Stimulated activated CD8-positive, alpha-beta memory T cell treated with anti-CD3 and anti-CD28 coated beads, Interleukin-15, amount 100 ng/mL, for 48 hours (primary cell): ENCODE data around the gene DNLZ.
"Not testable (repeated sequence)": the region's sequence is repeated elsewhere in the genome, so short reads cannot be mapped to it uniquely, and the experiment has no call there.

Source experiments
- DNase-seq, 2 donors: peaks; one replicate each; pipeline ENCODE4 v3.0.0-alpha.2; 2020; ENCODE audit warnings: low read depth in 2 of 2

The DNLZ gene

DNA sequence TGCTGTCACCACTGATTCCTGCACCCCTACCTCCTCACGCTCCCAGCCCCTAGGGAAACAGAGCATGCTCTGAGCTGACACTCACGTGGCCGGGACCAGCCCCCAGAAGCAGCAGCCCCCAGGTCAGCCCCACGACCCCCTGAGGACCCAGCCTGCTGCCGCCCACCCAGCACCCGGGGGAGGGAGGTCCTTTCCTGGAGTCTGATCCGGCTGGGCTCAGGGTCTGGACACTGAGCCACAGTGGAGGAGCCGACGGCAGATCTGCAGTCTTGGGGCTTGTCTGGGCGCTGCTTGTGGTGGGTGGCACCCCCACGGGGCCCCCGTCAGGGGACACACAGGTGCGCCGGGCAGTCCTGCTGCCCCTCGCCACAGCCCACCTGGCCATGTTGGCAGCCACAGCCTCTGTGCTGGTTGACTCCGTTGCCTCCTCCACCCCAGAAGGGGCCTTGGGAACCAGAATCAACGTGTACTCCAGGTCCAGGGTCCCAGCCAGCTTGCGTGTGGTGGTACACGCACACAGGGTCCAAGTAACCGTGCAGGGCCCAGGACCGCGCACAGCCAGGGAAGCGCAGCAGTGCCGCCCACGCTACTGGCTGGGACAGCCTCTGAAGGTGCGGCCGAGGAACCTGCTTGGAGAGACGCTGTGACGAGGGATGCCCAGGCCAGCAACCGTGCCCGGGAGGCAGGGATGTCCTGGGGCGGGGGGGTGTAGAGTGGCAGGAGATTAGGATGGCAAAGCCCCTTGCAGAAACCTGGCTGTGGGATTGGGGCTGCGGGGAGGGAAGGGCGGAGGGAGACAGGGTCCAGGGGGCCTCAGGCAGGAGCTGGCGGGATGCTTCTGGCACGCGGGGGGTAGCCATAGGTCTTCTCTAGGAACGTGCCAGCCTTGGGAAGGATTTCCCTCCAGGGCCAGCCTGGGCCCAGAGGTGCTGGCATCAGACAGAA lies 3.5 kb downstream of the DNLZ start:
- no peak for DNase-seq

DNA sequence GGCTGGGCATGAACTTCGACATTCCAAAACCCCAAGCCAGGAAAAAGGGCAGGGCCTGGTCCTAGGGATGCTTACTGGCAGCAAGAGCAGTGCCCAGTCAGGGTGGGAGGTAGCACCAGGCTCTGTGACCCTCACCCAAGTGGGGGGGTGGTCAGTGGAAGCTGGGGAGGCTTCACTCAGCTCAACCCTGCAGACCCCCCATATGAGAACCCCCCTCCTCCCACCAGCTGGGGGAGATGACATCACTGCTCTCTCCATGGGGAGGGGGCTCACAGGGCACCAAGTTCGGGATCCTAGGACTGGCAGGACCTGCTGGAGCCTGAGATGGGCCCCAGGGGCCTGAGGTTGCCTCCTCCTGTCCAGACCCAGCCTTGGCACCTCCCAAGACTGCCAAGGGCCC lies 4.7 kb downstream of the DNLZ start:
- DNase-seq: no peak

DNA sequence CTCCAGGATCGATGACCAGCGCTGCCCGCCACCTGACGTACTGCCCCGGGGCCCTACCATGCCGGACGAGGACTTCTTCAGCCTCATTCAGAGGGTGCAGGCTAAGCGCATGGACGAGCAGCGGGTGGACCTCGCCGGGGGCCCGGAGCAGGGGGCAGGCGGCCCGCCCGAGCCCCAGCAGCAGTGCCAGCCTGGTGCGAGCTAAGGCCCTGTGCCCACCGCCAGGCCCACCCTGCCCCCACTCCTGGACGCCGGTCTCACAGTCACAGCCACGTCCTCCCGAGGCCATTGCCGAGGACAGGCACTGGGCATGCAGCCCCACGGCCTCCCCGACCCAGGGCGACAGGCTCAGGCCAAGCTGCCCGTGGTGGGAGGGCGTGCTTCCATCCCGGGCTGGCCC lies 5.5 kb downstream of the DNLZ start:
- no peak for DNase-seq

DNA sequence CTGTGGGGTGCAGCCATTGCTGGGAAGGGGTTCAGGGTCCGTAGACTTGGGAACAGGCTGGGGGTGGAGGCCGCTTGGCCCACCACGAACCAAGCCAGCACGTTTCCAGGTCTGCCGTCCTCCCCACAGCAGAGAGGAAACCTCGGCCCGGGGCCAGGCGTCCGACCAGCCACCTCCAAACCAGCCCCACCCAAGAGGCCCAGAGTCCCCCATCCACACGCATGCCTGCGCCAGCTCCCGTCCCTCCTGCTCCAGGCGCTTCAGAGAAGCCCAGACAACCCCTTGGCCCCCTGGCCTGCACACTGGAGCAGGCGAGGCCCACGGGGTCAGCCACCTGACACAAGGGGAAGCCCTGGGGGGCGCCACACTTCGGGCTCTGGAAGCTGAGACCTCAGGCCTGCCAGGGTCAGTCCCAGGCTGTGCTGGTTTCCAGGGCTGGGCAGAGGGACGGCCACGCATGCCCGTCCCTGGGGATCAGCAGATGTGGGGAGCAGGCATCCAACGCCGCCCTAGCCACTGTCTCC lies 6.3 kb downstream of the DNLZ start:
- no peak for DNase-seq

DNA sequence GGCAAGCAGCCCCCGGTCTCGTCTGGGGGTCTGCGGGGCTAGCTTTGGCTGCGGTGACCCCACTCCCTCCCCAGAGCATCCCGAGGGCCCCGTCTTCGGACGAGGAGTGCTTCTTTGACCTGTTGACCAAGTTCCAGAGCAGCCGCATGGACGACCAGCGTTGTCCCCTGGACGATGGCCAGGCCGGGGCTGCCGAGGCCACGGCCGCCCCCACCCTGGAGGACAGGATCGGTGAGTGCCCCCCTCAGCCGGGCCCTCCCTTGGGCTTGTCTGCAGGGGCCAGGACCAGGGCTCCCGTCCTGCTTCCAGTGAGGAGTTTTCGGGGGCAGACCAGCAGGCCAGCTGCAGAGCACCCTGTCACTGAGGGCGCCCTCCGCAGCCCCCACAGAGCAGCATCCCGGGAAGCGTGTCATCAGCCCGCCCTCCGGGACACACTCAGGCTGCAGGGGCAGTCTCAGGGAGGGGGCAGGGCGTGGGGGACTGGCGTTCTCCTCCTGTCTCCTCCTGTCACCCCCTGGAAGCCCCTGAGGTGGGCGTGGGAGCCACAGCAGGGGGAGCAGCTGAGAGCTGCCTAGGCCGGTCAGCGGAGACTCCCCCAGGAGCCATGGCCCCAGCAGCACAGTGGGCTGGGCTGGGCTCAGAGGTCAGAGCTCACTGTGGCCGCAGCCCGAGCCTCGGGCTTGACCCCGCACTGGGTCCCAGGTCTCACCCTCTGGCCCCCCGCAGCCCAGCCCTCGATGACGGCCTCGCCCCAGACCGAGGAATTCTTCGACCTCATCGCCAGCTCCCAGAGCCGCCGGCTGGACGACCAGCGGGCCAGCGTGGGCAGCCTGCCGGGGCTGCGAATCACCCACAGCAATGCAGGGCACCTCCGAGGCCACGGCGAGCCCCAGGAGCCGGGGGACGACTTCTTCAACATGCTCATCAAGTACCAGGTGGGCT lies 7.7 kb downstream of the DNLZ start:
- no peak for DNase-seq

DNA sequence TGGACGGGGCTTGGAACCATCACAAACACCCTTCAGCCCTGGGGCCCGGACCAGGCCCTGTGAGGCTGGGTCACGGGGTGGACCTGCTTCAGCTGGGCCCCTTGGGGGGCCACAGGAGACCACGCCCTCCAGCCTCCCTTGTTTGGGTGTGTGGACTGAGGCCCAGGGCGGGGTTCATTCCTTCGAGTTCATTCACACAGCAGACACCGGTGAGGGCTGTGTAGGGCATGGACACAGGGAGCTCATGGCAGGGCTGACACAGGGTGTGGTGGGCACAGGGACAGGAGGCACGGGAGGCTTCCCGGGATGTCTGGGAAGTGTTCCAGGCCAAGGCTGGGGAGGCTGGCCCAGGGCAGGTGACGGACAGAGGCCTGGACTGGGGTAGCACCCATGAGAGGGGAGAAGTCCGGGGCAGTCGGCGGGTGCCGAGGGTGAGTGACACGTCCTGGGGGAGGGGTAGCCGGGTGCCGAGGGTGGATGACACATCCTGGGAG lies 8.9 kb downstream of the DNLZ start:
- DNase-seq: no peak

DNA sequence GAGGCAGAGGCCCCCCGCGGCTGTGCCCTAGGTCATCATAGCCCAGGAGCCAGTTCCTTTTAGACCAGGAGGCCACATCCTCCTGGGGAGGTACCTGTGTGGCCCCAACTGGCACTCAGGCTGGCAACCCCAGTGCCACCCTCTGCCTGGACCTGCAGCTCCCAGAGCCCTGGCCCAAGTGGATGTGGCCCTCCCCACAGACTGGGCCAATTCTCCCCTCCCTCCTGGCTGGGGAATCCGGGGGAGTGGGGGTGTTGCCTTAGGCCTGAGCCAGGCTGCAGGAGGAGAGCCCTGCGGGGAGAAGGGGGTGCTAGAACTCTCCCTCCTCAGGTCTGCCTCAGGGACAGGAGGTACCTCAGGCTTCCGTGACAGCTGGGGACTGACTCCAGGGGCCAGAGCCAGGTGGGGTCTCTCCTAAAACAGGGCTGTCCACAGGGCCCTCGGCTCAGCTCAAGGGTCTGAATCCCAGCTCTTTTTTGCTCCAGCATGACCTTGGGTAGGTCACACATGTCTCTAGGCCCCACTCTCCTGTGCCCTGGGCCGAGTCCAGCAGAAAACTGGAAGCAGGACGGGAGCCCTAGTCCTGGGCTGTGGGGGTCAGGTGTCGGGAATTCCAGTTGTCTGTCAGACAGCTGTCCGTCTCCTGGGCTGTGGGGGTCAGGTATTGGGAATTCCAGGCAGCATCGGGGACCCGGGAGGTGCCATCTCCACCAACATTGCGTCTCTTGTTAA lies 9.6 kb downstream of the DNLZ start:
- no peak for DNase-seq

DNA sequence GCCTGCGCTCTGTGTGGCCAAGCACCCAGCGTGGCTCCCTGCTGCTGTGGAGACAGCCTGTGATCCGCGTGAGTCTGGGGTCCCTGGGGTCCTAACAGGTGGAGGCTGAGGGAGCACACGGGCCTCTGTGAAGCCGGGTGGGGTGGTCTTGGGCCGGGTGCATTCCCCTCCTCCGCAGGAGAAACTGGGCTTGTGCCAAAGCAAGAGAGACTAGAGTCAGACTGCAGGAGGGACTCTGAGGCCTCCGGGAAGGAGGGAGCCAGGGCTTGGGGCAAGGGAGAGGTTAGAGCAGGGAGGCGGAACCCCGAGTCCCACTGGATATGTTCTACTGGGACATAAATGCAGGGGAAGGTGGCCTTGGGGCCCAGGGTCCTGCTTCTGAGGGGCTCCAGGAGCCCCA lies 10.5 kb downstream of the DNLZ start:
- DNase-seq: no peak

DNA sequence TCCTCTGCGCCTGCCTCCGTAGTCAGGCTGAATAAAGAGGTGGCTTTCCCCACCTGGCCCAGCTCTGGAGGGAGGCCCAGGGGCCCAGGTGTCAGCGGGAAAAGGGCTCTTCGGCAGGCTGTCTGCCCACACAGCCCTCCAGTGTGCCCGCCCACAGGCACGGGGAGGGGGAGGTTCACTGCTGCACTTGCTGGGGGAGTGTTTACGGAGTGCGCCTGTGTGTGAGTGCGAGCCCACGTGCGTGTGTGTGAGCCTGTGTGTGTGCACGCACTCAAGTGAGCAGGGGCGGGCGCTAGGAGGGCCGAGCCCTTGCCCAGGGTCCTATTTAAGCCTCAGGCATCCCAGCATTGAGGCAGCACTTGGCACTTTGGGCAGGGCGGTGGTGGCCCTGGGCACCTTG lies 10.9 kb downstream of the DNLZ start:
- no peak for DNase-seq

DNA sequence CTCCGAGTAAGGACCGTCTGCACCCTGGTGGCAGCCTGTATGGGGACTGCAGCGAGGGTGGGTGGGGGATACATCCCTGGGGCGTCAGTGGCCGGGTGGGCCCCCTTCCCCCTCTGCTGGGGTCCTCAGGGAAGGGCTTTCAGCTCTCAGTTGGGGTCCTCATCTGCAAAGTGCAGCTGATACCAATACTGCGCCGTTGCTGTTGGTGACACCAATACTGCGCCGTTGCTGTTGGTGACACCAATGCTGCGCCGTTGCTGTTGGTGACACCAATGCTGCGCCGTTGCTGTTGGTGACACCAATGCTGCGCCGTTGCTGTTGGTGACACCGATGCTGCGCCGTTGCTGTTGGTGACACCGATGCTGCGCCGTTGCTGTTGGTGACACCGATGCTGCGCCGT lies 11.7 kb downstream of the DNLZ start:
- not testable (repeated sequence) for DNase-seq

DNA sequence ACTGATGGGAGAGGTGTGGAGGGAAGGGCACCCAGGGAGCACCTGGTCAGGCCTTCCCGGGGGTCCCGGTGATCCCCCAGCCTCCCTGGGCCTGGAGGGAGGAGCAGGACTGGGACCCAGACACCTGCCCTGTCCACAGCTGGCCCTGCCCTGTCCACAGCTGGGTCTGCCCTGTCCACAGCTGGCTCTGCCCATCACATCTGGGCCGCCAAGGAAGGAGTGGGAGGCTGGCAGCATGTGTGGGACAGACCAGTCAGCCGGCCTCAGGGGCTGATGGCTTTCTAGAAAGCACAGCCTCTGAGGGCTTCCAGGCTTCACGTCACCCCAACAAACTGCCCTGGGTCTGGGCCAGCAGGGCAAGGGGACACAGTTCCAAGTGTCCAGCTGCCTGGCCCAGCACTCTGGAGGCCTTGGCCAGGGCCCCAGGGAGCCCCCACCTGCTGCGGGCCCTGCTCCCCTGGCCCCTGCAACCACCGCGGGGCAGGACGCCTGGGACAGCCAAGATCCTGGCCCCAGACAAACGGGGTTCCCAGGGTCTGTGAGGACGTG lies 12.2 kb downstream of the DNLZ start:
- DNase-seq: no peak

DNA sequence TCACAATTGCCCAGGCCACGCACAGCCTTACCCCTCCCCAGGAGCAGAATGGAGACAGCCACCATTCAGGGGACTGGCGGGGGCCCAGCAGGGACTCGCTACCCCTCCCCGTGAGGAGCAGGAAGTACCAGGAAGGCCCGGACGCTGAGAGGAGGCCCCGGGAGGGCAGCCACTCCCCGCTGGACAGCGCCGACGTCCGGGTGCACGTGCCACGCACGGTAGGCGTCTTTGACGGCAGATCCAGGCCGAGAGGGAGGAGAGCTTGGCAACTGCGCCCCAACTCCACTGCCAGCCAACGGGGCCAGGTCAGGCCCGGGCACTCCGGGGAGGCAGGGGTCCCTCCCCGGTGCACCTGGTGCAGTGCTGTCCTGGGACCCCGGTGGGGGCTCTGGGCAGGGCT lies 14.0 kb downstream of the DNLZ start:
- DNase-seq: no peak

DNA sequence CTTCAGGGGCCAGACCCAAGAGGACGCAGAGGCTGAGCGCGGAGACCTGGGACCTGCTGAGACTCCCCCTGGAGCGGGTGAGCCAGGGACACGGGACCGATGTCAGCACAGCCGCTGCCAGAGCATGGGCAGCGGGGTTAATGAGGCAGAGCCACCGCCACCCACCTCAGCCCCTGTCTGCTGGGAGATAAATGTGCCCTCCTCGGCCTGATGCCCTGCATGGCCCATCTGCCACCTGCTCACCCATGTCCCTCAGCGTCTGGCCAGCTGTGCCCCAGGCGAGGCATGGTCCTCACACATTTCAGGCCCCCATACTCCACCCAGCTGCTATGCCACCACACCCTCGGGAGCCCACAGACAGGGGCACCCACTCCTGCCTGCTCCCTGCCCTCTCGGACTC lies 14.9 kb downstream of the DNLZ start:
- no peak for DNase-seq

DNA sequence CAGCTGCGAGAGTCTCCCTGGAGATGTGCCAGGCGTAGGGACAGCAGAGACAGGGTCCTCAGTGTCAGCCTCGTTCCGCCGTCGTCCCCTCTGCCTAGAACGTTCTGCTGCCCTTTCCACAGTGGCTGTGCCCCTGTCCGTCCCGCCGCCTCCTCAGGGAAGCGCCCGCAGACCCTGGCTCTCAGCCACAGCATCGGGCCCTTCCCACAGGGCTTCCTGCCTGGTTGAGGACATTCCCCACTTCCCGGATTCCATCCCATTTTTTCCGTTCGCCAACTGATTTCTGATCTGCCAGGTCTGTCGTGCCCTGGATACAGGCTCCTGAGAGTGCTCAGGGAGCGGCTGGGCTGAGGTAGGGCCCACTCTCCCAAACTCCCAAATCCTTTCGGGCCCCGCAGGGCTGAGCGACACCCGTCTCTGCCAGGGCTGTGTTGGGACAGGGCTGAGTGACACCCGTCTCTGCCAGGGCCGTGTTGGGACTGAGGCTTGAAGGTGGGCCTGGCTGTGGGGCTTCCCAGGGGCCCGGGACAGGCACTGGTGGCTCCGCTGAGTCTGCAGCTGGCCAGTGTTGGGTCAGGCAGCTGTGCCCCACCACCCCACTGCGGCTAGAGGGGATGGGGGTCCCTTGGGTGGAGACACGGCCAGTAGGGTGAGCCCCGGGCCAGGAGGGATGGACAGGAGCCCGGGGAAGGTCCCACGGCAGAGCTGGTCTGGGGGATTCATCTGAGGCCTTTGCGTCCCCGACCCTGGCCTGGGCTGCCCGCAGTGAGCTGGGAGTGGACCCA lies 15.9 kb downstream of the DNLZ start:
- DNase-seq: no peak

DNA sequence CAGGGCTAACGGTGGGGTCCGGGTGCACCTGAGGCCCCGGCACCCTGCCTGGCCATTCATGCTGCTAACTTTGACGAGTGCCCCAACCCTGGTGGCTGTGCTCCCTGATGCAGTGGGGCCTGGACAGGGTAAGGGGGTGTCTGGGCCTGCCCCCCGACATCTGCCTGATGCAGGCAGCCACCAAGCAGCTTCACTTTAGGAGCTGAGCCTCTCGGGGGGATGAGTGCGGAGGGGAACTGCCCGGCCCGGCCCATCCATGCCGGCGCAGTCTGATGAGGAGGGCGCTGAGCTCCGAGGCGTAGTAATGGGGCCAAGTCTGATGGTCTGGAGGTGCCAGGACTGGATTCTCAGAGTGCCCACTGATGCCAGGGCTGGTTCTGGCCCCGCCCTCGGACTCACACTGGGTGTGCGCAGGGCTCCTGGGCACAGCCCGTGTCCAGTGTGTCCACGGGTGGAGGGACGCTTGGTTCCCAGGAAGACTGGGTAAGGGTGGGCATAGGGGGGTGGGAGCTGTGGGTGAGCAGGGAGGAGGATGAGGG lies 16.5 kb downstream of the DNLZ start:
- DNase-seq: no peak

DNA sequence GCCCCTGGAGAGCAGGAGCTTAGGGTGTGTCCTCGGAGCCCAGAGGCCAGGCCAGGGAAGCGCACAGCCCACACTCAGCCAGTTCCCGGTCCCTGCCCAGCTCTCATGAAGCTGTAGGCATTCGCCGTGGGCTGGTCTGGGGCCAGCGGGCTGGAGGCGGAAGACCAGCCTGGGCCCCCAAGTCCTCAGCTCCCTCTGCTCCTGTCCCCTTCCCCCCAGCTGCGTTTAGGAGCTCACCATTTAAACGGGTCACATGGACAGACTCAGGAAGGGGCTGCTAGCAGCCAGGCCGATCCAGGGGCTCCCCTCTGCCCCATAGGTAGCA lies 17.4 kb downstream of the DNLZ start:
- no peak for DNase-seq

DNA sequence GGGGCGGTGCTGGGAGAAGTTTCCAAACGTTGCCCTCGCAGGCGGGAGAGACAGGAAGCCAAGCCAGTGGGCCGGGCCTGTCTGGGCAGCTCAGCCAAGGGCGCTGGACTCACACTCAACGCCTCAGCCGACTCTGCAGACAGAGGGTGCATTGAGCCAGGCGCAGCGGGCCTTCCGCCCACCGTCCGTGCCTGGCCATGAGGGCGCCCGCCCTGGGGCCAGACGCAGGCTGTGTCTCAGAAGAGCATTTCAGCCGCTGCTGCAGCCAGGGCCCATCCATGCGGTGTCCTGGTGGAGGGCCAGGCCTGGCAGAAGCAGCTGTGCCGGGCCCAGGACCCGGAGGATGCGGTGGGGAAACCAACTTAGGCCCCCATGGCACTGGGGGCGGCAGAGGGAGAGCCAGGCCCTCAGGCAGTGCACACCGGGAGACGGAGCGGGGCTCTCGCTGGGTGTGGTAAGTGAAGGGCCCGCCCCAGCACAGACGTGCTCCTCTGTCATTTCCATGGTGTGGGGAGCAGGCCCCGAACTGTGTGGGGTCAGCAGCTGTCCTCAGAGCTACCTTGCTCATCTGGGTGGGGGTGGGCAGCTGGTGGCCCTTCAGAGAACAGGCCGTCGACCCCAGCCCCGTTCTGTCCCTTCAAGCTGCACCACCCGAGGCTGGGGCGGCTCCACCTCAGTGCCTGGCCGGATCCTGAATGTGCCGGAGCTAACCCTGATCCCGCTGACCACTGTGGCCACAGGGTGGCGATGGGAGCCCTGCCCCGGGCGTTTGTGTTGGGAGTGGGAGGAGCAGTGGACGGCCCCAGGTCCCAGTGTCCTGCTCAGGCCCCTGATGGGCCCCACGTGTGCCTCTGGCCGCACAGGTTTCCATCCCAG lies 18.0 kb downstream of the DNLZ start:
- DNase-seq: no peak

DNA sequence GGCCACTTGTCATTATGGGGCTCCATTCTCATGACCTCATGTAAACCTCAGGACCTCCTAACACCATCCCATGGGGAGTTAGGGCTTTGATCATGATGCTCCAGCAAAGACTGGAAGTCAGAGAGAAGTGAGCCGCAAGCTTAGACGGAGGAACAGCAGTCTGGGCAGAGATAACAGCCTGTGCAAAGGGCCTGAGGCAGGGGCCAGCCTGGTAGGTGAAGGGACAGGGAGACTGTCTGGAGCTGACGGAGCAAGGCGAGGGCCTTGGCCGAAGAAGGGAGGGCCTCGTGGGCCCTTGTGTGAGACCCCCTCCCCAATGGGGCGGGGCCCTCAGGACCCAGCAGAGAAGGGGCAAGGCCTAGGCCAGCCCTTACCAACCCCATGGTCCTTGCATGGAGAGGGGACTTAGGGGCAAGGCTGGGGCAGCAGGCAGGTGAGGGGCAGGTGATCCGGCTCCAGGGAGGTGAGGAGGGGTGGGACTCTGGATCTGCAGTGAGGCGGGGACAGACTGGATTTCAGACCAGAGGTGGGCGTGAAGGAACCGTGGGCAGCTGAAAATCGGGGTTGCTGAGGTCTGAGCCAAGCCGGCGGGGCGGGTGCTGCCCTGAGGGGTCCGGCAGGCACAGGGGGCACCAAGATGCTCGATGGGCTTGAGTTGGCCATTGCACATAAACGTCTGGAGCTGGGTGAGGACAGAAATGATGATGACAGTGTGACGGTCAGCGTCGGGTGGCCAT lies 18.8 kb downstream of the DNLZ start:
- no peak for DNase-seq

DNA sequence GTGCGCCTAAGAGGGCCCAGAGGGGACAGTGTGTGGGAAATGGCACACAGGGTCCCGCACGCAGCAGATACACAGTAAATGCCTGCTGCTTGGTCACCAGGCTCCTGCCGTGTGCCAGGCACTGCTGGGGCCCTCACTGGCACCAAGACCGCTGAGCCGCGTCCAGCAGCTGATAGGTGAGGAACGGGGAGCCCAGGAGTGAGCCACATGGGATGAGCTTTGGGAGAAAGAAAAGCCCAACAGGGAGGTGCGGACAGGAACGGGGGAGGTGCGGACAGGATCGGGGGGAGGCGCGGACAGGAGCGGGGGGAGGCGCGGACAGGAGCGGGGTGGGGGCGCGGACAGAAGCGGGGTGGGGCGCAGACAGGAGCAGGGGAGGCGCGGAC lies 19.7 kb downstream of the DNLZ start:
- DNase-seq: no peak
